Stimulated activated CD4-positive, alpha-beta T cell treated with anti-CD3 and anti-CD28 coated beads, TNF-alpha, amount 100 ng/mL, for 1 hour (primary cell): ENCODE measurements around the gene BCL11A.
A peak's percentile ranks its signal among the peaks of the same experiment; 100 is the strongest.

Source experiments
- DNase-seq, 3 donors: peaks; one replicate each; pipeline ENCODE4 v3.0.0-alpha.2; 2020; ENCODE audit warnings: low read depth in 3 of 3, low spot score in 1 of 3

Gene BCL11A

GRCh38 chr2:60553495-60554073 lies at the start of gene BCL11A:
Gene BCL11A (minus strand): TSS chr2:60553654. CDS start chr2:60553270, 384 bp downstream.
- DNase-seq = no peak

DNA sequence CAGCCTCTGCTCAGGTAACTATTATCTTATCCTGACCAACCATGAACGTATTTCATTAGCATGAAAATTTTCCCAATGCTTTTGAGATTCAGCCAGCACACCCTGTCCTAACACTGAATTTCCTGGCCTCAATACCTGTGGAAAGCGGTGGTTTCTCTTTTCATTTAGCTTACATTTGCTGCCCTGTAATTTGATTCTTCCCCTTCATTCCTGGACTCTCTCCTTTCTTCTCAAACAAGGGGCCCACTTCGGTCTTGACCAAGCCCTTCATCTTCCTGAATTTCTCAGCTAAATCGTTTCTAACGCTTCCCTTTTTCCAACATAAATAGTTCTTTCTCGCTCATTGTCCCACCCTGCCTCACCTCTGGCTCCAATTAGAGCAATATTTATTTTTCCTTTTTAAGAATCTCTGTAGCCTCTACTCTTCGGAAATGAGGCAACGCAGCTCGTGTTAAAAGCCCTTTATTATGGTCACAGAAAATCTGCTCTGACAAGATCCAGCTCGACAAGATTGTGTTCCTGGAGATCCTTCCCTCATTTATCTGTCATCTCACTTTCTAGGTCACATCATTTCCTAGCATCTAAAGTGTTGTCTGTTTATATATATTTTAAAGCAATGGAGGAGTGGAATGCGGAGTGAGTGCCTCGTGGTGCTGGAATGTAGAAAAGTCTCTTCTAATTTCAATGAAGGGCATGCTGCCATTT lies 49.5 kb upstream of the BCL11A start:
- DNase-seq = no peak

GRCh38 chr2:60602388-60602787 lies 48.9 kb upstream of the BCL11A start:
- DNase-seq = no peak

DNA sequence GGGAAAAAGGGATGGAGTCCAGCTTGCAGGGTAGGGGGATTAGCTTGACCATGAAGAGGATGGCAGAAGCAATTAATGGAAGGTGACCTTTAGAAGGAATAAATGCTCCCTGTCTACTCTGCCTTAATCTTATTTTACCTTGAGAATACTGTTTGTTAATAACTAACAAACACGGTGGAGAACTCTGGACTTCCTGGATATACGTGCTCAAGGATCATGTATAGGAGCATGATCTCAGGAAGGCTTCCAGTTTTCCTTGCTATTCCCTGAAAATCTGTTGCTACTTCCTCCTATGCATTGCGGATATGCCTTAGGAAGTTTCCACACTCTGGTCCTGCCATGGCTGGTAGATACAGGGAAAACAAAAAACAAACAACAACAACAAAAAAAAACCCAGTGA lies 44.8 kb upstream of the BCL11A start:
- no peak for DNase-seq

GRCh38 chr2:60597346-60597745 lies 43.9 kb upstream of the BCL11A start:
- no peak for DNase-seq

- DNase-seq = no peak
Measured at GRCh38 chr2:60596411-60596810, 43.0 kb upstream of the BCL11A start.

GRCh38 chr2:60595953-60596352 lies 42.5 kb upstream of the BCL11A start:
- DNase-seq = no peak

GRCh38 chr2:60589104-60589503 lies 35.6 kb upstream of the BCL11A start:
- no peak for DNase-seq

- DNase-seq = no peak
Measured at GRCh38 chr2:60586081-60586480, 32.6 kb upstream of the BCL11A start.

GRCh38 chr2:60585276-60585675 lies 31.8 kb upstream of the BCL11A start:
- DNase-seq = no peak

GRCh38 chr2:60583604-60584003 lies 30.1 kb upstream of the BCL11A start:
- DNase-seq = no peak

DNA sequence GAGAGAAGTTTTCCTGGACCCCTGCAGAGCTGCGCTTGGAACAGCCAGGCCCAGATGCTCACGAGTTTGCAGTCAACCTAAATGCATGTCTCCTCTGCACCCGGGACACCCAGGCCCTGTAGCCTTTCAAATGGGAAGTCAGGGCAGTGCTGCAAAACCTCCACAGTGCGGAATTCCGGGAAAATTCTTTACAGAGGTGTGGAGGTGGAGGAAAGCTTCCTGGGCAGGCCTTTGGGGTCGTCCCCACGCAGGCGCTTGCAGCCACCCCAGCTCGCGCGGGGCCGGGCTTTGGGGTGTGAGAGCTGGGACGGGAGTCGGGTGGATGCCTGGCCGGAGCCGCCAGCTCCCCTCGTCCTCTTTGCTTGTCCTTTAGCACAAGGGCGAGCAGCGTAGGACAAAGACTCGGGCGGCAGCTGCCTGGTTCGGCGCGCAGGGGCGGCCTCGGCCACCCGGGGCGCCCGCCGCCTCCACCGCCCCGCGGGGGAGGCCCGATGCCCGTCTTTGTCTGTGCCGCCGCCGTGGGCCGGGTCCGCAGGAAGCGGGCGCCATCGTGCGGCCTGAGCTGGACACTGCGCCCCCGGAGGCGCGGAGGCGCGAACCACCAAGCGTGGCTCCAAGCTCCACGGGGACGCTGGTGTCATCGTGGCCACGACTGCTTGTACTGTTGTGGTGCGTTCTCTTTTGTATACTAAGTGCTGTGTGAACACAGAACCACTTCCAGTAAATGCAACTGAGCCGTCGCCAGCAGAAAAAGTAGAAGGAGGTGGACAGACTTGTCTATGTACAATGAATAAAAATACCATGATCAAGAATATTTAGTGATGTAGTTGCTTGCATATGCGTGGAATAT lies 28.2 kb upstream of the BCL11A start:
- DNase-seq = peak in 2 of 3 donors; percentile 8 to 56

- DNase-seq = no peak
Measured at GRCh38 chr2:60577682-60578283, 24.3 kb upstream of the BCL11A start.

- no peak for DNase-seq
Measured at GRCh38 chr2:60573251-60573650, 19.8 kb upstream of the BCL11A start.

DNA sequence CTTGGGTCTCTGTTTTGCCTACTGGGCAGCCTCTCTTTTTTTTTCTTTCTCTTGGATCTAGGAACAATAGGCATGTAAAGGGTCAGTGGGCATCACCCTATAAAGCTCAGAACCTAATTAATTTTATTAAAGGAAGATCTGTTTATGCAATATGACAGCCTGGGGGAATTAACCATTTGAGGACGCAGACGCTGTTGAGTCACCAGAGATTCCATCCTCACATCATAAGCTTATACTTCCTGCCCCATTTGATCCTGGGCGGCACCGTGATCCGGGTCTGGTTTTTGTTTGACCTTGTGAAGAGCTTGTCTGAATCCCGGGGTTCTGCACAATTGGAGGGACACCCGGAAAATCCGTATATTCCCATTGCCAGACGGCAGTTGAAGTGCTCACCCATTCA lies 16.8 kb upstream of the BCL11A start:
- no peak for DNase-seq

DNA sequence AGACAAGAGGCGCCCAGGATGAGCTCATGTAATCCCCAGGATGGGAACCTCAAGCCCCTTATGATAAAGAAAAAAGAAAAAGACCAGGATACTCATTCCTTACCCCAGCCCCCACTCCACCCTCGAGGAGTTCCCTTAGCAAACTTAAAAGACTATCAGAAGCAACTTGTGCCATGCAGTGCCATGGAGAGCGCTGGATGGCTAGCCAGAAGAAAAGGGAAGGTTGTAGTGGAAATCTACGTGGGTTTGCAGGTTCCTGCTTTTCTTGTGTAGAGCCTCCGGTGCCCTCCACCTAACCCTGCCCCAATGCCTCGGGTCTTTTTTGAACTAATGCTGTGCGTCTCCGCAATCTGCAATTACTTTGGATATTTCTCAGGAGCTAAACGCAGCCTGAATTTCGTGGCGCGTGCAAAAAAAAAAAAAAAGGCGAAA lies 16.2 kb upstream of the BCL11A start:
- no peak for DNase-seq

DNA sequence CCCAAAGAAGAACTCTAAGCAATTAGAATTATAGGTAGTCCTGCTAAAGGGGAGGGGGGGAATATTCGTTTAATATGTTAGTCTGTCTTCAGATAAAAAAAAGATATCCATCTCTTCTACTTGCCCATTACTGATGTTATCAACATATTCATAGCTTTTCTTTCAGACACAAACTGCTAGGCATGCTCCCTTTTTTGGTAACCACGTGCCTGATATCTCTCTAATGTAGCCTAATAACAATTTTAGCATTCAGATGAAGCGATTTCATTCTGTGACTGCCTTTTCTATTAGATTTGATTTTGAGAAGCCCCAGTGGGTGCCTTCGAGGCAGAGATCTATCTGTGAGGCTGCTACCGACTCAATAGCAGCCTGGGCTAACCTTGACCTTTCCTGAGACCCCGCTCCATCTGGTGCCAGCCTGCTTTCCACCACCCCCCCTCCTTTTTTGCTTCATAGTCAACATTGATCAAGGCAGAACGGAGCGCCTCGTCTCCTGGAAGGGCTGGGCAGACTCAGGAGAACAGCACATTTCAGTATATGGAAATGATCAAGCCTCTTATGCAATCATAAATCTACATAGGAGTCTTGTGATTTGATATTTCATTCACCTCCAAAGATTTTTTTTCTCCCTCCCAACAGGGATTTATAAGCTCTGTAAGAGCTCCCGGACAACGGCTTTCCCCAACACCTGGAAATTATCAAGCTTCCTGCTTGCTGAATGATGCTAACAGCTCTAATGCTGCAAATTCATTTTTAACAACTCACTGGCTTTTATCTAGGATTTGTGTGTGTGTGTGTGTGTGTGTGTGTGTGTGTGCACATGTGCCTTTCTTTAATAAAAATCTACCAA lies 14.7 kb upstream of the BCL11A start:
- DNase-seq = no peak

DNA sequence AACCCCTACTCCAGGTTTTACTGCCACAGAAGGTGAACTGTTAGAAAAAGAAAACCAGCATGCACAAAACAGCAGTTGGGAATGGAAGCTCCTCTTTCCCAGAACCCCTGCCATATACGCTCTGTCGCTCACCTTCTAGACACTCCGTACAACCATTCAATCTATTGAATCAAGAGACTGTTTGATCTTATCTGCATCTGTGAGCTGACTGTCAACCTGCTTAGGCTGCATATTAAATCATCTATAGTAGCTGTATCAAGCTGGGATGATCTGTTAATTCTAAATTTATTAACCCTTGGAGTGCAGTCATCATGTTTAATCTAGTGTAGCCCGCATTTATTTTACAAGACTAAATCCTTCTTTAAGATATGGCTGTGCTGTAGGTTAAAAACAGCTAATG lies 13.6 kb upstream of the BCL11A start:
- no peak for DNase-seq

DNA sequence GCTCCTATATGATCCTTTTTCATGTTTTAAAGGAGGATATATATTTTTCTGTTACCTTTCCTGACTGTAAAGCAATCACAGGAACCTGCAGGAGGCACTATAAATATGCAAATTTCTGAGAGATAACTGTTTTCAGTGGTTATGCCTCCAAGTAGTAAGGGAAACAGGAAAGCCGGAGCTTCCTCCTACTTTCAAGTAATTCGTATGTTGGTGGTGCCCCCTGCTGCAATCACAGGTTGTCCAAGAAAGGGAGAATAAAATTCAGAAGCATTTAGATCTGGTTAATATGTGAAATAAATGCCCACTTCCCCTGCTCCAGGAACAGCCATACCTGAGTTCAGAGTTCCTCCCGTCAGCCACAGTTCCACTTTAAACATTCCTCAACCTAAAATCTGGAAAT lies 12.0 kb upstream of the BCL11A start:
- no peak for DNase-seq

DNA sequence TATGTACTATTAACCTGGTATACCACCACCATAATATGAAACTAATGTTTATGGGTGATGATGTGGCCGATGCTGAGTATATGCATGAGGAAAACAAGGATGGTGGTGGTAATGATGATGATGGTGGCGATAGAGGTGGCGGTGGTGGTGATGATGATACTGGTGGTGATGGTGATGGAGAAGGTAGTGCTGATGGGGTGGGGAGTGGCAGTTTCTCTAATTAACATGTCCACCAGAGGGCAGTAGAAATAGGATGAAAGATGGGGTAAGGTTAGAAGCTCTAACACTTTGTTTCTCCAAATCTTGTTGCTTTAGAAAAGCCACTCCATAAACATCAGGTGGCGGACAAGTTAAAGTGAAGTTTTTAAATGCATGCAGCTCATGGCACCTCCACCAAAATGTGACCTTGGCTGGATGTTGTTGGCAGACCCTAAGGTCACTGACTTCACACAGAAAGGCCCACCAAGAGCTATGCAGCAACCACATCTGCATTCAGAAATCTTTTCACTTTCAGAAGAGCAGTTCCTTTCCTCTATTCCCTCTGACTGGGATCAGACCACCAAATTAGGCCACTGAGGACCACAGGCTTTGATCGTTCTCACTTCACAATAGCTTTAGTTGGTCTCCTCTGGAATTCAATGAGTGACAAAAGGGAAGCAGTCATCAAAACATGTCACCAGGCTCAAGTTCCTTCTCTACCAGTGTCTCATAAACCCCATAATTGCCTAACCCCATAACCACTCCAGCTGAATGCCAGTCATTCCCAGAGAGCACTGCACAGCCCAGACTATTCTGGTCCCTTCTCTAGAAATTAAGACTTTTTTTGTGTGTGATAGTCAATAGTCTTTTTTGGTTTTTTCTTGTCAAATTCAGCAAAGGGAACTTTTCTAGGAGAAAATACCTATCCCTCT lies 7.5 kb upstream of the BCL11A start:
- no peak for DNase-seq
